Sigmoid colon (tissue), 4 donors: ENCODE measurements around the gene CLIC3.

Experiments
- EP300 ChIP-seq, 4 donors: sonication (generic); formaldehyde crosslinking; IDR thresholded peaks; one replicate each; pipeline ENCODE4 v1.6.1; 2017; ENCODE audit warnings: antibody characterized with exemption in 4 of 4
- POLR2A ChIP-seq, 2 donors: fragments of 450-650 bp; IDR thresholded peaks; one replicate each; pipeline ENCODE4 v1.6.1; 2016; ENCODE audit warnings: antibody characterized with exemption in 2 of 2, mild to moderate bottlenecking in 2 of 2, moderate library complexity in 2 of 2
- POLR2AphosphoS5 ChIP-seq, 4 donors: sonication (generic); formaldehyde crosslinking; IDR thresholded peaks; one replicate each; pipeline ENCODE4 v1.6.1; 2017; ENCODE audit warnings: antibody characterized with exemption in 4 of 4
- TF ChIP-seq, protein P1 (sequence below), 4 experiments: fragments of 450-650 bp in 3 of 4; fragments of 200-600 bp in 1 of 4; IDR thresholded peaks; one replicate each; pipeline ENCODE4 v1.5.1; 2016 to 2019; ENCODE audit warnings: antibody characterized with exemption in 4 of 4, mild to moderate bottlenecking in 3 of 4, moderate library complexity in 2 of 4

DNA sequence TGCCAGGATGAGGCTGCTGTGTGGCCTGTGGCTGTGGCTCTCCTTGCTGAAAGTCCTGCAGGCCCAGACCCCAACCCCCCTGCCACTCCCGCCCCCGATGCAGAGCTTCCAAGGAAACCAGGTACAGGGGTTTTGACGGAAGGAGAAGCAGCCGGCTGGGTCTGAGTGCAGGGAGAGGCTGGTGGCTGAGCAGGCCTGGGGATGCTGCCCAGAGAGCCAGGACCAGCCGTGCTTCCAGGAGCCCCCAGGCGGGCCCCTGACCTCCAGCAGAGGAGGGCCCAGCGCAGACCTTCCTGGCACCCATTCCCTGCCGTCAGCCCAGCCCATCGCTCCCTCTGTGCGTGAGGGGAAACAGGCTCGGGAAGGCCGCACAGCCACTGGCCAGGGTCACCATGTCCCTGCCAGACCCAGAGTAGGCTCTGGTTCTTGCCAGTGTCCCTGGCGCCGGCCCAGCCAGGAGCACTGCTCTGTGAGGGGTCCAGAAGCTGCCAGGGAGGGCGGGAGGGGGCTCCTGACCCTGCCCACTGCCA lies 44.0 kb downstream of the CLIC3 start:
- TF ChIP-seq, protein P1, sequence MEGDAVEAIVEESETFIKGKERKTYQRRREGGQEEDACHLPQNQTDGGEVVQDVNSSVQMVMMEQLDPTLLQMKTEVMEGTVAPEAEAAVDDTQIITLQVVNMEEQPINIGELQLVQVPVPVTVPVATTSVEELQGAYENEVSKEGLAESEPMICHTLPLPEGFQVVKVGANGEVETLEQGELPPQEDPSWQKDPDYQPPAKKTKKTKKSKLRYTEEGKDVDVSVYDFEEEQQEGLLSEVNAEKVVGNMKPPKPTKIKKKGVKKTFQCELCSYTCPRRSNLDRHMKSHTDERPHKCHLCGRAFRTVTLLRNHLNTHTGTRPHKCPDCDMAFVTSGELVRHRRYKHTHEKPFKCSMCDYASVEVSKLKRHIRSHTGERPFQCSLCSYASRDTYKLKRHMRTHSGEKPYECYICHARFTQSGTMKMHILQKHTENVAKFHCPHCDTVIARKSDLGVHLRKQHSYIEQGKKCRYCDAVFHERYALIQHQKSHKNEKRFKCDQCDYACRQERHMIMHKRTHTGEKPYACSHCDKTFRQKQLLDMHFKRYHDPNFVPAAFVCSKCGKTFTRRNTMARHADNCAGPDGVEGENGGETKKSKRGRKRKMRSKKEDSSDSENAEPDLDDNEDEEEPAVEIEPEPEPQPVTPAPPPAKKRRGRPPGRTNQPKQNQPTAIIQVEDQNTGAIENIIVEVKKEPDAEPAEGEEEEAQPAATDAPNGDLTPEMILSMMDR (IDR thresholded peaks at IDR 0.05): no peak
- TF ChIP-seq POLR2A (IDR thresholded peaks at IDR 0.05) (no peak), POLR2AphosphoS5 (IDR thresholded peaks at IDR 0.05) (no peak), EP300 (IDR thresholded peaks at IDR 0.05) (no peak)
